HFFc6 (cell line): ENCODE results near the gene ALDH1A1. TPM values are rescaled to one million over a fixed set of nuclear protein-coding genes. Genes with fewer than 3 reads are reported as not detected.

Experiments used
- DNase-seq: peaks from one replicate; pipeline ENCODE4 v3.0.0-alpha.2; 2018
- H3K27ac Mint-ChIP-seq: 2 replicates; pipeline ENCODE4 v1.8.0; 2020; ENCODE audit warnings: mild to moderate bottlenecking, mixed read lengths
- H3K27me3 Mint-ChIP-seq: 2 replicates; pipeline ENCODE4 v1.8.0; 2021; ENCODE audit warnings: mild to moderate bottlenecking, moderate library complexity, mixed read lengths; ENCODE audit not compliant: insufficient read depth
- H3K36me3 Mint-ChIP-seq: 2 replicates; pipeline ENCODE4 v1.8.0; 2021; ENCODE audit warnings: low read depth, mixed read lengths
- H3K4me1 Mint-ChIP-seq: 2 replicates; pipeline ENCODE4 v1.8.0; 2020; ENCODE audit warnings: low read depth, mixed read lengths
- H3K4me3 Mint-ChIP-seq: 2 replicates; pipeline ENCODE4 v1.8.0; 2020; ENCODE audit warnings: mild to moderate bottlenecking, moderate library complexity, mixed read lengths
- H3K9me3 Mint-ChIP-seq: 2 replicates; pipeline ENCODE4 v1.8.0; 2020; ENCODE audit warnings: mild to moderate bottlenecking, mixed read lengths
- total RNA-seq, 6 experiments: library from RNA; stranded (reverse); fragmentation: NEBNext Ultra II Directional; extraction: Animal tissue kit (Norgen Biotek cat#: 25700); gene quantifications; 2 replicates in 1 of 6; 3 replicates in 5 of 6; pipeline ENCODE4 v1.2.3, GENCODE V29; 2021
- TF ChIP-seq, protein P1 (sequence below): fragments of 200-600 bp; sonication (generic); IDR thresholded peaks from 2 replicates; pipeline ENCODE4 v1.5.0; 2021; ENCODE audit warnings: antibody characterized with exemption, mild to moderate bottlenecking

The ALDH1A1 gene
- total RNA-seq, 6 experiments from 2014 or later, result 166 to 720 (median 656) TPM

DNA sequence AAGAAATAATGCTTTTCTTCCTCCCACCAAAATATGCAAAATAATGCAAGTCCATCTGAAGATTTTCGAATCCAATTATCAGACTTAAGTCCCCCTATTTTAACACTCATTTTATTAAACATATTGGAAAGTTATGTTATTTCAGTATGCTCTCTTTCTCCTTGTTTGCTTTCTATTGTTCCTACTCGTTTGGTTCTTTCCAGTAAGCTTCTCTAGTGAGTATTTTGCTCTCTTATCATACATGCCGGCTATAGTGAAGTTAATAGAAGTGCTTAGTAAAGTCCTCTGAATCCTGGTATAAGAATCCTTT, 517 bp downstream of the ALDH1A1 start:
- Mint-ChIP-seq H3K9me3 (no peaks in the 10 kb centered on the region), H3K4me1 (peaks cover 64% of the 10 kb centered on the region; the same call in 1 of the 2 replicates), H3K27me3 (peaks cover 4% of the 10 kb centered on the region; the same call in 1 of the 2 replicates), H3K27ac (peak overlapping the region; percentile 65; the same call in 1 of the 2 replicates), H3K4me3 (peak overlapping the region; percentile 87), H3K36me3 (peaks cover 10% of the 10 kb centered on the region; the same call in 1 of the 2 replicates)
- TF ChIP-seq, protein P1, sequence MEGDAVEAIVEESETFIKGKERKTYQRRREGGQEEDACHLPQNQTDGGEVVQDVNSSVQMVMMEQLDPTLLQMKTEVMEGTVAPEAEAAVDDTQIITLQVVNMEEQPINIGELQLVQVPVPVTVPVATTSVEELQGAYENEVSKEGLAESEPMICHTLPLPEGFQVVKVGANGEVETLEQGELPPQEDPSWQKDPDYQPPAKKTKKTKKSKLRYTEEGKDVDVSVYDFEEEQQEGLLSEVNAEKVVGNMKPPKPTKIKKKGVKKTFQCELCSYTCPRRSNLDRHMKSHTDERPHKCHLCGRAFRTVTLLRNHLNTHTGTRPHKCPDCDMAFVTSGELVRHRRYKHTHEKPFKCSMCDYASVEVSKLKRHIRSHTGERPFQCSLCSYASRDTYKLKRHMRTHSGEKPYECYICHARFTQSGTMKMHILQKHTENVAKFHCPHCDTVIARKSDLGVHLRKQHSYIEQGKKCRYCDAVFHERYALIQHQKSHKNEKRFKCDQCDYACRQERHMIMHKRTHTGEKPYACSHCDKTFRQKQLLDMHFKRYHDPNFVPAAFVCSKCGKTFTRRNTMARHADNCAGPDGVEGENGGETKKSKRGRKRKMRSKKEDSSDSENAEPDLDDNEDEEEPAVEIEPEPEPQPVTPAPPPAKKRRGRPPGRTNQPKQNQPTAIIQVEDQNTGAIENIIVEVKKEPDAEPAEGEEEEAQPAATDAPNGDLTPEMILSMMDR, result no peak
- DNase-seq, result no peak

DNA sequence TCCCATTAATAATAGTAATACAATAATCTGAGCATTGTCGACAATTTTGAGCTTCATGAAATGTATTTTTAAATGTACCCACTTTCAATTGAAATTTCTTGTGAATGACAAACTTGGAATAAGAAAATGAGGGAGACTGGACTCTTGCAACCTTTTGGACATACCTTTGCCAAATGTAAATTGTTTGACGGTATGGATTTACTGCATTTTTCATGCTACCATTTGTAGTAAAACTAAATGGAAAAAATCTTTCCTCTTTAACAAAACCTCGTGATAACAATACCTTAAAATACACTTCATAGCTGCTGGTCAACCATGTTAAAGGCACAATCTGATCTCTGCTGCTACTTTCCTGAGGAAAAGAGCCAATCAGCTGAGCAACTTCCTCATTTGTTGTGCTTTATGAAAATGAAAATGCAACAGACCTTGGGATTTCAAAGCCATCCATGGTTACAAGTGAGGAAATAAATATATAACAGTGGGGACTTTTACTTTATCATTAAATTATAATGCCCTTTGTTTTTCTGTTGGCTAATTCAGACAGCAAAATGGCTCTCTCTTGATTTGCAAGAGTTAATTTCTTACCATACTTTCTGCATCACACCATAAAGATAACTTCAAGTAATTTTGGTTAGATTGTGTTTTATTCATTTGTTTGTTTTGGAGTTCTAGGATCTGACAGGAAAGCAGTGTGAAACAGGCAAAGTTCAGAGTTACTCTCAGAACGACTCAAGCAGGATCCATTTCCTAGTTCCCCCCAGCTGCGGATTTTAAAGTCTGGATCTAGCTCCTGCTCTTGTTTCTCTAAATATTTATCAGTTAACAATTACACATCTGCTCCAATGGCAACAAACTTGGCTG, 1.1 kb downstream of the ALDH1A1 start:
- peaks cover 4% of the 10 kb centered on the region; the same call in 1 of the 2 replicates for H3K27me3 Mint-ChIP-seq

DNA sequence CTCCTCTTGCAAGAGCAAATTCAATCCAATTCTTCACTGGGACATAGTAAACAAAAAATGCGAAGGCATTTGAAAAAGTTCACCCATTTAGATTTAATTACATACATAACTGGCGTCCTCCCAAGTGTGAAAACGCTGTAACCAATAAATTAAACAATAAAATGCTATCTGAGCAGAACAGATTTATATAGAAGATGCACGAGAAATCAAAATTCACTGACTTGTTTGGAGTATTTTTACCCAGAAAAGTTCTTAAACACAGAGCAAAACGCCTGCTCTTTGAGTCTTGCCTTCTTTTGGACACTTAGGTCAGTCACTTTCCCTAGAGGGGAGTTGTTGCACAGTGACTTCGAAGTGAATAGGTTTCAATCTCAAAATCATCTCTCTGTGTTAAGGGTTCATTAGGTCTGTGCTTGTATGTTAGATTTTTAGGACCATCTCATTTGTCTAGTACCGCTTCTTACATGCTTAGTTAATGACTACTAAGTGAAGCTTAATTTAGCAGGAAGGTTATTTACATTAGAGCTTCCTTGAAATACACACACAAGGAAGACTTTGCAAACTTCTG, 1.9 kb downstream of the ALDH1A1 start:
- peak overlapping the region; percentile 65; the same call in 1 of the 2 replicates for H3K27ac Mint-ChIP-seq
- no peak for DNase-seq
- H3K36me3 Mint-ChIP-seq, result peaks cover 10% of the 10 kb centered on the region; the same call in 1 of the 2 replicates
- H3K9me3 Mint-ChIP-seq, result no peaks in the 10 kb centered on the region
- H3K27me3 Mint-ChIP-seq, result peaks cover 4% of the 10 kb centered on the region; the same call in 1 of the 2 replicates
- H3K4me1 Mint-ChIP-seq, result peaks cover 78% of the 10 kb centered on the region
- TF ChIP-seq, protein P1, result no peak
- peak overlapping the region; percentile 87 for H3K4me3 Mint-ChIP-seq

More for the DNA sequence above, 1.1 kb downstream of the ALDH1A1 start:
- DNase-seq, result no peak
- Mint-ChIP-seq H3K9me3 (no peaks in the 10 kb centered on the region), H3K36me3 (peaks cover 10% of the 10 kb centered on the region; the same call in 1 of the 2 replicates), H3K27ac (peak overlapping the region; percentile 65; the same call in 1 of the 2 replicates), H3K4me3 (peak overlapping the region; percentile 87), H3K4me1 (peaks cover 70% of the 10 kb centered on the region; the same call in 1 of the 2 replicates)
- TF ChIP-seq, protein P1, result no peak

DNA sequence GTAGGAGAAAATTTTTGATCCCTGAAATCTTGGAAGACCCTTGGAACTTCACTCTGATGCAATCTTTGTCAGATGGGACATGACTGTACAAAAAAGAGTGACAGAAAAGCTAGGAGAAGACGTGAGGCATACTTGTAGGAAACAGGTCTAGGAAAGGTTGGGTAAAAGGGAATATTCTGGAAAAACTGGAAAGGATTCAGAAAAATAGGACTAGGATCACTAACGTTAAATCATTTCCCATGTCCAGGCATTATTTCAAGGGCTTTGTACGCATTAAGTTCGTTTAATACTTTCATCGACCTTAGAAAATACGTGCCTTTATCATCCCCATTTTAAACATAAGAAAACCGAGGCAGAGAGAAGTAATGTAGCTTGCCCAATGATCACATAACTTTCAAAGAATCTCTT, 2.9 kb downstream of the ALDH1A1 start:
- Mint-ChIP-seq H3K4me1 (peaks cover 81% of the 10 kb centered on the region), H3K9me3 (no peaks in the 10 kb centered on the region), H3K36me3 (peaks cover 15% of the 10 kb centered on the region; the same call in 1 of the 2 replicates), H3K4me3 (peak overlapping the region; percentile 87), H3K27me3 (peaks cover 4% of the 10 kb centered on the region; the same call in 1 of the 2 replicates), H3K27ac (peak overlapping the region; percentile 65; the same call in 1 of the 2 replicates)
- TF ChIP-seq, protein P1, result no peak
- DNase-seq, result no peak

DNA sequence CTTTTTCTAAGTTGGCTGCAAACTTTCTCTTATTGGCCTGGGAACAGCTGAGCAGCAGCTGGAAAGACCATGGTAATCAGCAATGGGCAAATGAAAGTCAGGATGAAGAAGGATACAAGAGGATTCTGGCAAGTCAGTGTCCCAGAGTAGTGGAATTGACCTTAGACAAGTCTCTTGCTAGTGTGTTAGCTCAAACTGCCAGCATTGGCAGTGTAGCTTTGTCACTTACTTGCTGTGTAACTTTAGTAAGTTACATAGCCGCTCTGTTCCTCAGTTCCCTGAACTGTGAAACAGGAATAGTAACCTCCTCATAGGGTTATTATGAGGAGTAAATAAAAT, 3.6 kb downstream of the ALDH1A1 start:
- Mint-ChIP-seq H3K4me3 (peak overlapping the region; percentile 87), H3K9me3 (no peaks in the 10 kb centered on the region), H3K36me3 (peaks cover 15% of the 10 kb centered on the region; the same call in 1 of the 2 replicates), H3K4me1 (peaks cover 74% of the 10 kb centered on the region), H3K27me3 (peaks cover 4% of the 10 kb centered on the region; the same call in 1 of the 2 replicates), H3K27ac (peak overlapping the region; percentile 2; the same call in 1 of the 2 replicates)
- TF ChIP-seq, protein P1, result no peak
- DNase-seq, result no peak
